H1 (cell line): ENCODE results near the gene MAPKAPK2. TPM values are rescaled to one million over a fixed set of nuclear protein-coding genes. Genes with fewer than 3 reads are reported as not detected.

Experiments
- CTCF ChIP-seq, 3 experiments: IDR thresholded peaks; 1 replicate in 2 of 3; 2 replicates in 1 of 3; pipeline versions ENCODE4 v1.5.1 to v1.6.1; 2011; ENCODE audit warnings: low read length in 3 of 3, mild to moderate bottlenecking in 3 of 3, inconsistent platforms in 2 of 3, low read depth in 1 of 3, moderate library complexity in 1 of 3; ENCODE audit not compliant: insufficient read depth in 1 of 3; ENCODE audit errors: control extremely low read depth in 1 of 3
- GTF2F1 ChIP-seq: IDR thresholded peaks from 2 replicates; pipeline ENCODE4 v1.6.1; 2012; ENCODE audit warnings: low read depth, low read length, improper control_type of control experiment, borderline replicate concordance
- NRF1 ChIP-seq: IDR thresholded peaks from 2 replicates; pipeline ENCODE4 v1.6.1; 2011; ENCODE audit warnings: mild to moderate bottlenecking, low read depth, low read length, improper control_type of control experiment
- RNF2 ChIP-seq: fragments of 200-900, 300-1000 bp; sonication (generic); IDR thresholded peaks from 2 replicates; pipeline ENCODE4 v1.7.1; 2016; ENCODE audit warnings: borderline replicate concordance, low read depth, mild to moderate bottlenecking, antibody characterized with exemption, low read length; ENCODE audit not compliant: poor library complexity, severe bottlenecking; ENCODE audit errors: missing control alignments
- SAP30 ChIP-seq: fragments of 300-600 bp; sonication (generic); IDR thresholded peaks from 2 replicates; pipeline ENCODE4 v1.7.1; 2012; ENCODE audit warnings: low read length, moderate library complexity, mild to moderate bottlenecking, inconsistent platforms; ENCODE audit not compliant: insufficient read depth, insufficient replicate concordance
- SP1 ChIP-seq: IDR thresholded peaks from 2 replicates; pipeline ENCODE4 v1.6.1; 2011; ENCODE audit warnings: low read depth, low read length
- SUZ12 ChIP-seq: fragments of 200-600 bp; sonication (generic); IDR thresholded peaks from 2 replicates; pipeline ENCODE4 v1.6.1; 2012; ENCODE audit warnings: mild to moderate bottlenecking, inconsistent platforms, low read length, moderate library complexity, mixed read lengths
- TBP ChIP-seq: IDR thresholded peaks from 2 replicates; pipeline ENCODE4 v1.6.1; 2011; ENCODE audit warnings: low read depth, low read length, improper control_type of control experiment
- polyA plus RNA-seq, 7 experiments: library from polyadenylated mRNA; depleted of rRNA in 3 of 7; stranded (reverse) in 5 of 7; unstranded in 2 of 7; fragments of >200 nt in 5 of 7; fragments of 200-250 nt in 2 of 7; gene quantifications; 1 replicate in 5 of 7; 2 replicates in 1 of 7; 4 replicates in 1 of 7; pipeline versions ENCODE4 v1.2.1 to v1.2.3, GENCODE V29; 2011 to 2013; ENCODE audit warnings: missing spikeins in 2 of 7, mixed read lengths in 2 of 7
- total RNA-seq: library from RNA; stranded (reverse); fragmentation: NEBNext Ultra II Directional; extraction: Animal tissue kit (Norgen Biotek cat#: 25700); gene quantifications from 2 replicates; pipeline ENCODE4 v1.2.1, GENCODE V29; 2021
- TF ChIP-seq, protein P1 (sequence below): IDR thresholded peaks from 2 replicates; pipeline ENCODE4 v1.6.1; 2012; ENCODE audit warnings: inconsistent platforms

MAPKAPK2 gene
- total and polyA plus RNA-seq, 2 of the 8 experiments (the other 6 are each of a cell fraction or from before 2014, with no cell fraction given) = 27.5 to 44.9 TPM

- TF ChIP-seq CTCF (IDR thresholded peaks at IDR 0.05; ENCODE audit: control extremely low read depth in 1 of 3, insufficient read depth in 1 of 3, low read depth in 1 of 3, low read length in 3 of 3) (no peak), NRF1 (no peak), SAP30 (no peak), TBP (0 out of 2 replicates have a peak, but pooled peaks have one; percentile 34), GTF2F1 (no peak), SUZ12 (no peak; the same call in 1 of the 2 replicates), RNF2 (no peak), SP1 (no peak)
- TF ChIP-seq, protein P1, sequence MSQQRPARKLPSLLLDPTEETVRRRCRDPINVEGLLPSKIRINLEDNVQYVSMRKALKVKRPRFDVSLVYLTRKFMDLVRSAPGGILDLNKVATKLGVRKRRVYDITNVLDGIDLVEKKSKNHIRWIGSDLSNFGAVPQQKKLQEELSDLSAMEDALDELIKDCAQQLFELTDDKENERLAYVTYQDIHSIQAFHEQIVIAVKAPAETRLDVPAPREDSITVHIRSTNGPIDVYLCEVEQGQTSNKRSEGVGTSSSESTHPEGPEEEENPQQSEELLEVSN = peak; percentile 22; the same call in 1 of the 2 replicates
Observed at GRCh38 chr1:206685769-206686477, 1.2 kb downstream of the MAPKAPK2 start (continued).
